Type B pancreatic cell (in vitro differentiated cells): ENCODE measurements around the gene ARL1. TPM values are rescaled to one million over a fixed set of nuclear protein-coding genes. Genes with fewer than 3 reads are reported as not detected.

Experiments used
- DNase-seq: peaks from one replicate; pipeline ENCODE4 v3.0.0; 2021; ENCODE audit warnings: mixed read lengths; ENCODE audit not compliant: unreplicated experiment; ENCODE audit errors: extremely low spot score
- H3K27ac Mint-ChIP-seq: 2 replicates; pipeline ENCODE4 v1.8.0; 2021; ENCODE audit warnings: mild to moderate bottlenecking, mixed read lengths
- H3K27me3 Mint-ChIP-seq: 2 replicates; pipeline ENCODE4 v1.8.0; 2021; ENCODE audit warnings: mixed read lengths
- H3K36me3 Mint-ChIP-seq: 2 replicates; pipeline ENCODE4 v1.8.0; 2021; ENCODE audit warnings: mixed read lengths
- H3K4me1 Mint-ChIP-seq: one replicate; pipeline ENCODE4 v1.8.0; 2021; ENCODE audit warnings: mixed read lengths; ENCODE audit not compliant: unreplicated experiment
- H3K4me3 Mint-ChIP-seq: 2 replicates; pipeline ENCODE4 v1.8.0; 2021; ENCODE audit warnings: mild to moderate bottlenecking, mixed read lengths
- H3K9me3 Mint-ChIP-seq: 2 replicates; pipeline ENCODE4 v1.8.0; 2021; ENCODE audit warnings: mixed read lengths
- long read RNA-seq: library from polyadenylated mRNA; unstranded; transcript quantifications from one replicate; pipeline ENCODE4 v2.0.0, GENCODE V29; 2020
- total RNA-seq: library from RNA; stranded (reverse); gene quantifications from 2 replicates; pipeline ENCODE4 v1.2.1, GENCODE V29; 2021; ENCODE audit warnings: low replicate concordance
- TF ChIP-seq, protein P1 (sequence below): fragments of 200-600 bp; sonication (generic); conservative IDR thresholded peaks from 2 replicates; pipeline ENCODE4 v1.5.0; 2021; ENCODE audit warnings: antibody characterized with exemption, mild to moderate bottlenecking

The ARL1 gene
- 80.5 and 140 TPM in 2 replicates for total RNA-seq
- long read RNA-seq, transcript ARL1-201 (6 exons, 3,241 nt), result major isoform, 338 of 379 reads
- long read RNA-seq, partial matches to known transcripts, result 4 of 379 reads
- long read RNA-seq, other reads (novel, unspliced or antisense), result 34 of 379 reads

DNA sequence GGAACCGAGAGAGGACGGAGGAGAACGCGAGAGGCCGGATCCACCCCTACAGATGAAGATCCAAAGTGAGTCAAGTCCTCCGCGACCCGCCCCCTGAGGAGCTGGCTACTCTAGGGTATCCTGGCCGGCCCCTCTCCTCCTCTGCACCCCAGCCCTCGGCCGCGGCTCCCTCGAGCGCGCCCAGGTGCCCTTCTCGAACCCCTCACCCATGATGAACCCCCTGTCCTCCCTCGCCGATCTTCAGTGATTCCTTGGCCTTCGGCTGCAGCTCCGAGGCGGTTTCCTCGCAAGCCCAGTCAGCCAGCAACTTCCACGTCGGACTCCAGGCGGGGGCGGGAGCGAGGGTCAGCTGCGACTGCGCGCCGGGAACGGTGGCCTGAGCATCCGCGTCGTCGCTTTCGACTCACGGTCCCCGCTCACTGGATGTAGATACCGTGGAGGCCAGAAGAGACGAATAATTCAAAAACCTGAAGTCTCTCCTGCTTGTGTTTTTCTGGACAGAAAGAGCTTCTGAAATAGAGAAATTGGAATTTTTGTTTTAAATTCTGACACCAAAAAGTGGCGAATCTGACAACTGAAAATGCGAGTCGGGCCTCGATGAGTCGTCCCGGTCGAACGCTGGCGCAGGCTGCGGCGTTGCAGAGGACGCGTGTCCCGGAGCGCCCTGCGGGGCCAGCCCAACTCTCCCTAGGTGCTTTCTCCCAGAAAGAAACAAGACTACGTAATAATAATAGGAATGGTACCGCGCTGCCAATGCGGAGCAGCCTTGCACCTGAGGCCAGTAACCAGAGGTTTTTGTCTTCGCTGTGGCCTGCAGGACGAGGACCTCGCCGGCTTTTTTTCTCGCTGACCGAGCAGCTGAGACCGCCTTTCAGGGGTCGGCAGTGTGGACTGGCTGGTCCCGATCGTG, at the start of gene ARL1:
Gene ARL1, minus strand, starts transcription at position 337 of the 910 bp plus-strand sequence. Its CDS starts 127 bp downstream, at position 210.
- peak; percentile 89 for DNase-seq
- Mint-ChIP-seq H3K9me3 (no peaks in the 10 kb centered on the region), H3K27me3 (peaks cover 6% of the 10 kb centered on the region), H3K4me1 (peaks cover 15% of the 10 kb centered on the region), H3K27ac (peak within 1 kb of the TSS; percentile 99), H3K36me3 (peaks cover 3% of the 10 kb centered on the region), H3K4me3 (peak within 1 kb of the TSS; percentile 99)
- TF ChIP-seq, protein P1, sequence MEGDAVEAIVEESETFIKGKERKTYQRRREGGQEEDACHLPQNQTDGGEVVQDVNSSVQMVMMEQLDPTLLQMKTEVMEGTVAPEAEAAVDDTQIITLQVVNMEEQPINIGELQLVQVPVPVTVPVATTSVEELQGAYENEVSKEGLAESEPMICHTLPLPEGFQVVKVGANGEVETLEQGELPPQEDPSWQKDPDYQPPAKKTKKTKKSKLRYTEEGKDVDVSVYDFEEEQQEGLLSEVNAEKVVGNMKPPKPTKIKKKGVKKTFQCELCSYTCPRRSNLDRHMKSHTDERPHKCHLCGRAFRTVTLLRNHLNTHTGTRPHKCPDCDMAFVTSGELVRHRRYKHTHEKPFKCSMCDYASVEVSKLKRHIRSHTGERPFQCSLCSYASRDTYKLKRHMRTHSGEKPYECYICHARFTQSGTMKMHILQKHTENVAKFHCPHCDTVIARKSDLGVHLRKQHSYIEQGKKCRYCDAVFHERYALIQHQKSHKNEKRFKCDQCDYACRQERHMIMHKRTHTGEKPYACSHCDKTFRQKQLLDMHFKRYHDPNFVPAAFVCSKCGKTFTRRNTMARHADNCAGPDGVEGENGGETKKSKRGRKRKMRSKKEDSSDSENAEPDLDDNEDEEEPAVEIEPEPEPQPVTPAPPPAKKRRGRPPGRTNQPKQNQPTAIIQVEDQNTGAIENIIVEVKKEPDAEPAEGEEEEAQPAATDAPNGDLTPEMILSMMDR, result peak; percentile 23

DNA sequence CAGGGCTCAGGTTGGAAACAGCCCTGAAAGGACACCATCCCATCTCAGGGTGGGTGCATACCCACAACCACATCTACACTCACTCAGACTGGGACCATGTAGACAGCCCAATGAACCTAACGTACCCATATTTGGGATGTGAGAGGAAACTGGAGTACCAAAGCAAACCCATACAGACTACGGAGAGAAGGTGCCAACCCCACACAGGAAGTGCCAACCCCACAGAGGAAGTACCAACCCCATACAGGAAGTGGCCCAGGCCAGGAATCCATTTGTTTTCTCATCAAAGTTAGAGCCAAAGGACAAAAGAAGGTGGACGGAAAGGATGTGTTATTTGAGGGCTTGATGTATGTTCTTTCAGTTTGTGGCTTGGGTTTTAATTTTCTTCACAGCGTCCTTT, 48.1 kb upstream of the ARL1 start:
- H3K4me1 Mint-ChIP-seq, result no peaks in the 10 kb centered on the region

DNA sequence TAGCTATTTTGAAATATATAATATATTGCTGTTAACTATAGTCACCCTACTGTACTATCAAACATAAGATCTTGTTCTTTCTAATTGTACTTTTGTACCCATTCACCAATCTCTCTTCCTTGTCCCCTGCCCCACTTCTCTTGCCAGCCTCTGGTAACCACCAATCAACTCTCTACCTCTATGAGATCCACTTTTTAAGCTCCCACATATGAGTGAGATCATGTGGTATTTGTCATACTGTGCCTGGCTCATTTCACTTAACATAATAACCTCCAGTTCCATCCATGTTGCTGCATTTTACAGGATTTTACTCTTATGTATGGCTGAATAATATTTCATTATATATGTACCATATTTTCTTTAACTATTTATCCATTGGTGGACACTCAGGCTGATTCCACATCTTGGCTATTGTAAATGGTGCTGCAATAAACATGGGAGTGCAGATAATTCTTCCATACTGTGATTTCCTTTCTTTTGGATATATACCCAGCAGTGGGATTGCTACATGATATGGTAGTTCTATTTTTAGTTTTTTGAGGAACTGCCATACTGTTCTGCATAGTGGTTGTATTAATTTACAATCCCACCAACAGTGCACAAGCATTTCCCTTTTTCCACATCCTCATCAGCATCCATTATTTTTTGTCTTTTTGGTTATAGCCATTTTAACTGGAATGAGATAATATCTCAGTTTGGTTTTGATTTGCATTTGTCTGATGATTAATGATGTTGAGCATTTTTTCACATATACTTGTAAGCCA, 34.1 kb upstream of the ARL1 start:
- Mint-ChIP-seq H3K4me1 (no peaks in the 10 kb centered on the region), H3K27ac (no peak overlapping the region), H3K27me3 (peaks cover 3% of the 10 kb centered on the region), H3K4me3 (no peak overlapping the region), H3K9me3 (no peaks in the 10 kb centered on the region), H3K36me3 (no peaks in the 10 kb centered on the region)
- DNase-seq, result no peak
- TF ChIP-seq, protein P1, result no peak

More for the DNA sequence above, 48.1 kb upstream of the ARL1 start:
- no peak for DNase-seq
- Mint-ChIP-seq H3K9me3 (no peaks in the 10 kb centered on the region), H3K27ac (no peak overlapping the region), H3K27me3 (no peaks in the 10 kb centered on the region), H3K4me3 (no peak overlapping the region), H3K36me3 (no peaks in the 10 kb centered on the region)
- TF ChIP-seq, protein P1, result no peak

DNA sequence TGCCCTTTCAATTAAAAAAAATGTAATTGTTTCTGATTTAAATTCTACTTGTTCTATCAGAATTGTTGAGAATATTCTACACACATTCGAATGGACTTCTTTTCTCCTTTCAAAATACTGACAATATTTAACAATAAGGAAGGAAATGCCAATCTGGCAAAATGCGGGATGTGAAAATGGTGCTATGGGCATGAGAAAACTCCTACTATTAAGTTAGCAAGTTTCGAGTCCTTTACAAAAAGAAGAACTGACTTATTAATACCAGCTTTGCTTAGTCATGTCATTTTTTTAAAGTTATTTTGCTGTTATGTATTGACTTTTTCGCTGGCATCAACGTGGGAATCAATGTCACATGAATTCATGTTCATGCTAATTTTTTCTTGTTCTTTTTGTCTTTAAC, 31.7 kb upstream of the ARL1 start:
- TF ChIP-seq, protein P1, result no peak
- no peak for DNase-seq
- Mint-ChIP-seq H3K36me3 (no peaks in the 10 kb centered on the region), H3K27ac (no peak overlapping the region), H3K4me3 (no peak overlapping the region), H3K4me1 (no peaks in the 10 kb centered on the region), H3K9me3 (no peaks in the 10 kb centered on the region), H3K27me3 (peaks cover 3% of the 10 kb centered on the region)

DNA sequence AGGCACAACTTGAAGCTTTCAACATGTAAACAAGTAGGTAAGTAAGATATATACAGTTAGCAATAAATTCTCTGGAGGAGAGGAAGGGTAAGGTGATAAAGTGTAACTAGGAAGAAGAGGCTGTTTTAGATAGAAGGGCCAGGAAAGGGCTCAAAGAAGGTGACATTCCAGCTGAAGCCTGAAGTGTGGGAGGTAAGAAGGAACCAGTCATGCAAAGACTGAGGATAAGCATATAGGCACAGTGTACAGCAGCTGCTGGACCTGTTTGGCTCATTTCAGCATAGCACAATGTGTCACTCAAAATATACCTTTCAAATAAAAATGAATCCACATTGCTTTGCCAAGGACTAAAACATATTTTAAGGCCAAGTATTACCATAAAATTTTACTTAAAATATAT, 28.6 kb upstream of the ARL1 start:
- TF ChIP-seq, protein P1, result no peak
- H3K27ac Mint-ChIP-seq, result no peak overlapping the region

More for the DNA sequence above, 28.6 kb upstream of the ARL1 start:
- no peak for DNase-seq
- no peaks in the 10 kb centered on the region for H3K36me3 Mint-ChIP-seq
- H3K27me3 Mint-ChIP-seq, result no peaks in the 10 kb centered on the region
- no peak overlapping the region for H3K4me3 Mint-ChIP-seq
- H3K9me3 Mint-ChIP-seq, result no peaks in the 10 kb centered on the region
- H3K4me1 Mint-ChIP-seq, result no peaks in the 10 kb centered on the region
